K562 (cell line): ENCODE measurements around the gene PTPN12. TPM values are rescaled to one million over a fixed set of nuclear protein-coding genes. Genes with fewer than 3 reads are reported as not detected.

ENCODE experiments used
- ATAC-seq: fragments of 200-7000 bp; cut with Tn5 transposase; 3 replicates; pipeline ENCODE4 v1.9.1; 2020; ENCODE audit warnings: moderate library complexity
- BruUV-seq: library from RNA; stranded (reverse); fragments of 400-500 nt; replicated peaks from 2 replicates; lab custom pipeline; 2021; lab: Mats Ljungman, UMichigan
- CTCF ChIA-PET: fragments of 300-600 bp; formaldehyde crosslinking; extraction: SDS; loops from one replicate; lab custom pipeline; 2021; ENCODE audit warnings: low intra/inter-chr PET ratio; lab: Yijun Ruan, JAX
- POLR2A ChIA-PET: fragments of 300-600, 350-650 bp; sonication (Branson Sonifier 250); formaldehyde crosslinking; extraction: SDS; loops from one replicate; lab custom pipeline; 2021; ENCODE audit warnings: antibody characterized with exemption, inconsistent platforms; lab: Yijun Ruan, JAX
- DNase-seq, 4 experiments: peaks; one replicate each; pipeline versions ENCODE4 v3.0.0 to v3.0.0-alpha.2; 2011 to 2018; ENCODE audit warnings: low spot score in 3 of 4, mixed read lengths in 3 of 4; ENCODE audit errors: extremely low read depth in 1 of 4
- FAIRE-seq: peaks from 2 replicates; lab custom pipeline; 2011; peaks lifted over from hg19 to GRCh38; lab: Jason Lieb, UNC
- H2AFZ ChIP-seq: 2 replicates; pipeline ENCODE4 v1.6.0; 2011; ENCODE audit warnings: low read depth, low read length, control low read depth, inconsistent platforms
- H3K27ac ChIP-seq: fragments of 200-600 bp; 3 replicates; pipeline ENCODE4 v1.8.0; 2011; ENCODE audit warnings: low read depth, mild to moderate bottlenecking, control low read depth, inconsistent platforms, low read length, moderate library complexity, mixed read lengths; ENCODE audit errors: extremely low read depth
- H3K27me3 ChIP-seq, 2 experiments: fragments of 300-600 bp in 1 of 2; 2 replicates in 1 of 2; 3 replicates in 1 of 2; pipeline versions ENCODE4 v1.6.0 to v1.8.0; 2011; ENCODE audit warnings: inconsistent platforms in 2 of 2, low read length in 2 of 2, mild to moderate bottlenecking in 1 of 2, mixed read lengths in 1 of 2, moderate library complexity in 1 of 2; ENCODE audit not compliant: control insufficient read depth in 2 of 2, insufficient read depth in 2 of 2
- H3K36me3 ChIP-seq: fragments of 300-600 bp; 3 replicates; pipeline ENCODE4 v1.8.0; 2011; ENCODE audit warnings: mild to moderate bottlenecking, low read length, inconsistent platforms; ENCODE audit not compliant: control insufficient read depth, insufficient read depth
- H3K4me1 ChIP-seq, 2 experiments: fragments of 200-600 bp in 1 of 2; replicated peaks in 1 of 2; 2 replicates in 1 of 2; 3 replicates in 1 of 2; pipeline versions ENCODE4 v1.5.1 to v1.8.0; 2011; ENCODE audit warnings: inconsistent platforms in 2 of 2, low read length in 2 of 2, mild to moderate bottlenecking in 1 of 2, mixed read lengths in 1 of 2, moderate library complexity in 1 of 2; ENCODE audit not compliant: control insufficient read depth in 2 of 2, insufficient read depth in 2 of 2
- H3K4me2 ChIP-seq: 2 replicates; pipeline ENCODE4 v1.6.1; 2011; ENCODE audit warnings: low read length, control low read depth, inconsistent platforms, mixed read lengths; ENCODE audit not compliant: insufficient read depth
- H3K4me3 ChIP-seq: fragments of 200-600 bp; sonication (generic), shearing (Covaris generic); 2 replicates; pipeline ENCODE4 v1.5.1; 2016; ENCODE audit warnings: control low read depth, inconsistent platforms
- H3K79me2 ChIP-seq: fragments of 200-600 bp; 3 replicates; pipeline ENCODE4 v1.8.0; 2011; ENCODE audit warnings: low read length, inconsistent platforms; ENCODE audit not compliant: control insufficient read depth, insufficient read depth
- H3K9ac ChIP-seq, 2 experiments: 2 replicates each; pipeline versions ENCODE4 v1.6.0 to v1.6.1; 2011; ENCODE audit warnings: low read depth in 2 of 2, low read length in 2 of 2, control low read depth in 1 of 2, inconsistent platforms in 1 of 2, mild to moderate bottlenecking in 1 of 2, mixed read lengths in 1 of 2; ENCODE audit not compliant: insufficient read depth in 1 of 2
- H3K9me1 ChIP-seq: one replicate; pipeline ENCODE4 v1.6.0; 2011; ENCODE audit warnings: inconsistent platforms, mild to moderate bottlenecking, low read length, moderate library complexity; ENCODE audit not compliant: control insufficient read depth, insufficient read depth
- H3K9me3 ChIP-seq: replicated peaks from 2 replicates; pipeline ENCODE4 v1.5.1; 2011; ENCODE audit warnings: low read depth, low read length, inconsistent platforms; ENCODE audit not compliant: control insufficient read depth, insufficient read depth
- H4K20me1 ChIP-seq: replicated peaks from 2 replicates; pipeline ENCODE4 v1.6.1; 2011; ENCODE audit warnings: low read length, inconsistent platforms, mixed read lengths; ENCODE audit not compliant: control insufficient read depth, insufficient read depth
- CCAR2 ChIP-seq: fragments of 200-400 bp; formaldehyde crosslinking; IDR thresholded peaks from 2 replicates; pipeline ENCODE4 v1.6.1; 2017; ENCODE audit warnings: mild to moderate bottlenecking, low read depth, low read length
- NCOA1 ChIP-seq: fragments of 450-650 bp; IDR thresholded peaks from 2 replicates; pipeline ENCODE4 v1.6.1; 2016; ENCODE audit warnings: low read depth
- NFIC ChIP-seq: fragments of 450-650 bp; IDR thresholded peaks from 2 replicates; pipeline ENCODE4 v1.6.1; 2017; ENCODE audit warnings: mild to moderate bottlenecking, inconsistent platforms
- NKRF ChIP-seq: fragments of 450-650 bp; IDR thresholded peaks from 2 replicates; pipeline ENCODE4 v1.6.1; 2016; ENCODE audit warnings: borderline replicate concordance
- PTTG1 ChIP-seq: fragments of 450-650 bp; IDR thresholded peaks from 2 replicates; pipeline ENCODE4 v1.6.1; 2016; ENCODE audit warnings: low read depth, mild to moderate bottlenecking, missing genetic modification characterization, missing compliant biosample characterization
- ZBTB26 ChIP-seq: fragments of 450-650 bp; formaldehyde crosslinking; IDR thresholded peaks from 2 replicates; pipeline ENCODE4 v1.4.0; 2022; ENCODE audit warnings: missing genetic modification characterization
- ZHX1 ChIP-seq: fragments of 150-350 bp; conservative IDR thresholded peaks from 2 replicates; pipeline ENCODE4 v1.6.1; 2014; ENCODE audit warnings: low read length
- WGBS: fragments of 100-300 bp; shearing (Covaris generic); methylation state at CpG from one replicate; pipeline ENCODE4 v1.1.6; 2016; ENCODE audit warnings: low coverage, mixed read lengths; ENCODE audit not compliant: insufficient coverage; ENCODE audit errors: missing lambda C conversion rate; 5-methylcytosine and 5-hydroxymethylcytosine counted together
- in situ Hi-C: fragments of 300-500 bp; cut with MboI; formaldehyde crosslinking; loops from 4 replicates; pipeline ENCODE4 v1.15.0; 2018; ENCODE audit warnings: inconsistent platforms, mixed read lengths
- intact Hi-C: fragments of 100-400 bp; cut with micrococcal nuclease; formaldehyde crosslinking; loops from 2 replicates; pipeline ENCODE4 v1.14.2; 2022
- polyA plus RNA-seq, 8 experiments: library from polyadenylated mRNA; depleted of rRNA in 4 of 8; stranded (reverse) in 5 of 8; unstranded in 3 of 8; fragments of >200 nt; fragmentation: Nextera tagmentation in 2 of 8; fragmentation: Illumina TruSeq in 1 of 8; extraction: Ambion mirVana in 2 of 8; extraction: Trizol in 1 of 8; gene quantifications; 2 replicates each; pipeline versions ENCODE4 v1.2.1 to v1.2.3, GENCODE V29; 2011 to 2014; ENCODE audit warnings: inconsistent platforms in 1 of 8, missing spikeins in 1 of 8
- total RNA-seq, 7 experiments: library from RNA; depleted of rRNA in 6 of 7; stranded (reverse); fragments of >200 nt in 6 of 7; fragmentation: Illumina TruSeq in 2 of 7; extraction: Trizol in 2 of 7; gene quantifications; 2 replicates each; pipeline versions ENCODE4 v1.2.1 to v1.2.3, GENCODE V29; 2011 to 2021; ENCODE audit warnings: low replicate concordance in 1 of 7

Gene PTPN12
- total and polyA plus RNA-seq, 9 of the 15 experiments (the other 6 are each of a cell fraction or from before 2014, with no cell fraction given) = 15.3 to 79.8 (median 26.6) TPM

GRCh38 chr7:77544518-77544917, 7.4 kb downstream of the PTPN12 start:
- H3K4me1 ChIP-seq = peaks cover 10 to 23% of the 10 kb centered on the region in 2 experiments
- ChIA-PET CTCF (no interaction called here), POLR2A (no interaction called here)
- intact Hi-C loops (no loop called here), in situ Hi-C loops (no loop called here)
- no peaks in the 10 kb centered on the region for H3K9me1 ChIP-seq
- no peak overlapping the region for H2AFZ ChIP-seq
- no peak overlapping the region for H3K9ac ChIP-seq
- DNase-seq (no peak), FAIRE-seq (no peak), ATAC-seq (no peak)
- H4K20me1 ChIP-seq = peaks cover 21% of the 10 kb centered on the region
- no peak overlapping the region for H3K4me3 ChIP-seq
- peaks cover 99% of the 10 kb centered on the region for H3K79me2 ChIP-seq
- H3K27me3 ChIP-seq = no peaks in the 10 kb centered on the region
- H3K27ac ChIP-seq = no peak overlapping the region
- WGBS = 86% methylated on average over 2 of the region's 2 CpGs
- H3K4me2 ChIP-seq = no peak overlapping the region
- no TSS peak for BruUV-seq
- no peaks in the 10 kb centered on the region for H3K9me3 ChIP-seq
- no peaks in the 10 kb centered on the region; the same call in 1 of the 3 replicates for H3K36me3 ChIP-seq
- no peak for TF ChIP-seq NFIC
- no peak for TF ChIP-seq PTTG1
- TF ChIP-seq CCAR2 = no peak
- no peak for TF ChIP-seq ZBTB26 (CRISPR knock-in tag)
- TF ChIP-seq ZHX1 = no peak
- no peak for TF ChIP-seq NKRF
- no peak for TF ChIP-seq NCOA1
